ENCODE results near the gene PDE4D. TPM values are rescaled to one million over a fixed set of nuclear protein-coding genes. Genes with fewer than 3 reads are reported as not detected.

Gene PDE4D
- total RNA-seq, 4 donors from 2014 or later, result 35.0 to 121 (median 63.4) TPM

- Histone ChIP-seq H3K4me1 (no peaks in the 10 kb centered on the region), H3K4me3 (no peak overlapping the region), H3K9me3 (no peaks in the 10 kb centered on the region), H3K36me3 (no peaks in the 10 kb centered on the region), H3K27ac (no peak overlapping the region), H3K27me3 (no peaks in the 10 kb centered on the region)
- no peak for ATAC-seq
- 66 to 85% methylated on average over 2 of the region's 2 CpGs for WGBS, 2 donors (ENCODE audit: low coverage in 1 of 2)
- TF ChIP-seq CTCF (IDR thresholded peaks at IDR 0.05), result no peak
- no peak for TF ChIP-seq POLR2AphosphoS5 (IDR thresholded peaks at IDR 0.05)
- no peak for TF ChIP-seq POLR2A (IDR thresholded peaks at IDR 0.05)
- TF ChIP-seq EP300 (IDR thresholded peaks at IDR 0.05), result no peak
Observed at GRCh38 chr5:59732301-59732700, 161.2 kb downstream of the PDE4D start.

DNA sequence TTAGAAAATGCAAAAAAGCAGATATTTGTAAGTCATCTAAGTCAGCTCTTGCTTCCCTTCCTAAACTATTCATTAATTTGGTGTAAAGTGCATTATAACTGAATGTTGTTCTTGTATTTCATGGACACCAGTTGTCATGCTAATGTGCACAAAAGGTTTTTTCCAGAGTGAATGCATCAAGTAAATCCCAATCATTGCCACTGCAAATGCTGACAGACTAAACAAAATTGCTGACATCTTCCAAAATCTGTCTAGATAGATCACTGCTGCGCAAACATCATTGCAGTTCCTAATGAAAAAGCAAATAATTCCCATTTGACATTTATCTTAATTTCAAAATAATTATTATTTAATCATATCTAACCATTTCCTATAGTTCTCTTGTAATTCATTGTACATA is 161.7 kb downstream of the PDE4D start:
- Histone ChIP-seq H3K27ac (no peak overlapping the region), H3K4me3 (no peak overlapping the region), H3K36me3 (no peaks in the 10 kb centered on the region), H3K4me1 (no peaks in the 10 kb centered on the region), H3K9me3 (no peaks in the 10 kb centered on the region), H3K27me3 (no peaks in the 10 kb centered on the region)
- 94 to 100% methylated on average over 1 of the region's 1 CpG for WGBS, 2 donors (ENCODE audit: low coverage in 1 of 2)
- TF ChIP-seq POLR2AphosphoS5 (IDR thresholded peaks at IDR 0.05), result no peak
- no peak for TF ChIP-seq EP300 (IDR thresholded peaks at IDR 0.05)
- no peak for TF ChIP-seq CTCF (IDR thresholded peaks at IDR 0.05)
- no peak for TF ChIP-seq POLR2A (IDR thresholded peaks at IDR 0.05)
- no peak for ATAC-seq

GRCh38 chr5:59729820-59730219 is 163.7 kb downstream of the PDE4D start:
- Histone ChIP-seq H3K36me3 (no peaks in the 10 kb centered on the region), H3K4me1 (no peaks in the 10 kb centered on the region), H3K27ac (no peak overlapping the region), H3K27me3 (no peaks in the 10 kb centered on the region), H3K4me3 (no peak overlapping the region), H3K9me3 (no peaks in the 10 kb centered on the region)
- ATAC-seq, result no peak
- 92 to 100% methylated on average over 1 to 2 of the region's 2 CpGs for WGBS, 2 donors (ENCODE audit: low coverage in 1 of 2)
- TF ChIP-seq POLR2A (IDR thresholded peaks at IDR 0.05) (no peak), CTCF (IDR thresholded peaks at IDR 0.05) (no peak), EP300 (IDR thresholded peaks at IDR 0.05) (no peak), POLR2AphosphoS5 (IDR thresholded peaks at IDR 0.05) (no peak)

DNA sequence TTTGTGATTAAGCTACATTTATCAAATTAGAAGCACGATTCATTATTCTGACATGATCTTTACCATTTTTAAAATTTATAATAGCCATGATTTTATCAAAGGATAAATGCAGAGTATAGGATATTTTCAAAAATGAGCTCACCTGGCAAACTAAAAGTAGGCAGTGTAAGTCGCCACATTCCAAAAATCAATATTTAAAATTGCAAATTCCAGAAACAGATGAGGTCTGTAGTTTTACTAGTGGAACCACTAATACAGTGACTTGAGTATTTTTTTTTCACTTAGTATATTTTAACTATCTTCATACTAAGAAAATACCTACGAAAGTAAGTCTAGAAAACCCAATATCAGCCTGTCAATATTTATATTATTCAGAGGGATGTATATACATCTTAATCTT is 164.2 kb downstream of the PDE4D start:
- no peak for TF ChIP-seq POLR2AphosphoS5 (IDR thresholded peaks at IDR 0.05)
- no peak for TF ChIP-seq CTCF (IDR thresholded peaks at IDR 0.05)
- no peak for TF ChIP-seq POLR2A (IDR thresholded peaks at IDR 0.05)
- TF ChIP-seq EP300 (IDR thresholded peaks at IDR 0.05), result no peak
- 86 to 98% methylated on average over 3 of the region's 3 CpGs for WGBS, 2 donors (ENCODE audit: low coverage in 1 of 2)
- no peaks in the 10 kb centered on the region for H3K27me3 ChIP-seq
- ATAC-seq, result no peak
- no peaks in the 10 kb centered on the region for H3K9me3 ChIP-seq
- H3K4me1 ChIP-seq, result no peaks in the 10 kb centered on the region
- H3K36me3 ChIP-seq, result no peaks in the 10 kb centered on the region
- no peak overlapping the region for H3K4me3 ChIP-seq
- H3K27ac ChIP-seq, result no peak overlapping the region

DNA sequence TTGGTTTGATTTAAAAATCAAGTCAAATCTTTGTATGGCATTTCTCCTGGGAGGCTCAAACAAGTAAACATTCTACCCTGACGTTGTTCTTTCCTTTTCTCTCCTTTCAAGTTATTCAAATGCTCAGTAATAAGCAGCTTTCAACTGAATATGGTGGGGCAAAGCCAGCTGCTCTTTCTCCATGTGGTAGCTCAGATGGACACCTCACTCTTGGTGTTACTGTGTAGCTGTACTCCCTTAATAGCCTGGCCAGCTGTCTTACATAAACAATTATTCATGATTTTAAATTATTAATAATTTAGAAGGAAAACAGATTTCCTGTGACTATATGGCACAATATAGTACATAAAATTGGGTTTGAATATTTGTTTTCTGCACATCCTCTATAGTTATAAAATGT is 165.2 kb downstream of the PDE4D start:
- ATAC-seq, result no peak
- TF ChIP-seq EP300 (IDR thresholded peaks at IDR 0.05) (no peak), POLR2AphosphoS5 (IDR thresholded peaks at IDR 0.05) (no peak), POLR2A (IDR thresholded peaks at IDR 0.05) (no peak), CTCF (IDR thresholded peaks at IDR 0.05) (no peak)
- 17 to 56% methylated on average over 1 of the region's 1 CpG for WGBS, 2 donors (ENCODE audit: low coverage in 1 of 2)
- Histone ChIP-seq H3K27ac (no peak overlapping the region), H3K9me3 (no peaks in the 10 kb centered on the region), H3K36me3 (no peaks in the 10 kb centered on the region), H3K27me3 (no peaks in the 10 kb centered on the region), H3K4me1 (no peaks in the 10 kb centered on the region), H3K4me3 (no peak overlapping the region)
